GF-D8 (cell line): Measurements from ENCODE around the gene BCLAF3.

Source experiments
- DNase-seq: peaks from one replicate; lab custom pipeline; 2025; lab: John Stamatoyannopoulos, UW

Gene BCLAF3

DNA sequence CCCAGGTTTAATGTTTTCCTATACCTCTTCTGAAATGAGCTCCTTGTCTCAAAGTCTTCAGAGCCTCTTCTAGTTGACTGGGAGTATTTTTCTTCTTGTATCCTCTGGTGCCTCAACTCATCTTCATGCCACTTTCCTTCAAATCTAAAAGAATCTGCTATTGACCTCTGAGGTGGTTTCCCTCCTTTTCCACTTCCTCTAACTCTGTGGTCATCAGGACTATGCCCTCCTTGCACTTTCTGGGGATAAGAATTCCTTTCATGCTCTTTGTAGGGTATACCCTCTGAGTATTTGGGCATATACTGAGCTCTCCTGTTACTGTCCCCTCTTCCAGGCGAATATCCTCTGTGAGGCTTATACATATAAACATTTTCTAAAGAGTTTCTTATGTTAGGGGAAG lies 24.8 kb downstream of the BCLAF3 start:
- DNase-seq: no peak

DNA sequence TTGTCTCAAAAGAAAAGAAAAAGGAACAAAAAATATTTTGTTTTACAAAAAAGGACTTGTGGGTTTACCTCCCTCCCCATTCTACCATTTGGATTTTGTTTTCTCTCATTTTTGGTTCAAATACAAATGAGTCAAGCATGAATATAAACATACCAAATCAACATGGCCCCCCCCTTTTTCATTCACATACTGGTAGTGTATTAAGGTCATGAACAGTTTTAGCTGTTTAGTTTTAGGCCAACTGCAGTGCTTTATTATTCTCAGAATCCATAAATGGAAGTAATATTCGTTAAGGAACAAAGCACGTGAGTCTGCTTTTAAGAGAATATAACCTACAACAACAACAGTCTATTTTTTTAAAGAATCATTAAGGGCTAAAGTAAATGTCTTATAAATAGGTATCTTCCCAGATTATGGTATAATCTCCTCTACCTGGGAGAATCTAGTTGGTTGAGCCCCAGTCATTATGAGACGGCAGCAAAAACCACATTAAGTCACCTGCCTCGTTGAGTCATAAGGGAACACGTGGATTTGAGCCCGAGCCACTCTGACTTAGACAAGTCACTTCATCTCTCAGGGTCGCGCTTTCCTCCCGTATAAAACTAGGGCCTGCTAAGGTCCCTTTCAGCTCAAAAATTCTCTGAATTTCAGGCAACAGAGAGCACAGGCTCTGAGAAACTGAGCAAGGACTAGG lies 26.7 kb downstream of the BCLAF3 start:
- DNase-seq: no peak

DNA sequence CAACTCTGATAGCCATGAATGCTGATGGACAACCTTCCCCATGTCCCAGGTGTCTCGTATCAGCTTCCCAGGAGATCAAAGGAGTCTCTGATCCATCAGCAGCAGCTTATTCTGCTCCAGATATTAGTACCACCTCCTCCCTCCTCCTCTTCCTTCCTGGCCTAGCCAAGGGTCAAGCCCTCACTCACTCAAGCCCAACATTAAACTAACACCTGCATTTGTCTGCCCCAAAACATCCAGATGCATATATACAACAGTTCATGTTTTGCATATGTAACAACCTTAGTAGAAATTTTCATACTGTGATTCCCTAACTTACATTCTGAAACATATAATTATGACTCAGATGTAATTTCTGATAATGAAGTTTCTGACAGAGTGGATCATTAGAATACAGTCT lies 29.9 kb downstream of the BCLAF3 start:
- DNase-seq: no peak

DNA sequence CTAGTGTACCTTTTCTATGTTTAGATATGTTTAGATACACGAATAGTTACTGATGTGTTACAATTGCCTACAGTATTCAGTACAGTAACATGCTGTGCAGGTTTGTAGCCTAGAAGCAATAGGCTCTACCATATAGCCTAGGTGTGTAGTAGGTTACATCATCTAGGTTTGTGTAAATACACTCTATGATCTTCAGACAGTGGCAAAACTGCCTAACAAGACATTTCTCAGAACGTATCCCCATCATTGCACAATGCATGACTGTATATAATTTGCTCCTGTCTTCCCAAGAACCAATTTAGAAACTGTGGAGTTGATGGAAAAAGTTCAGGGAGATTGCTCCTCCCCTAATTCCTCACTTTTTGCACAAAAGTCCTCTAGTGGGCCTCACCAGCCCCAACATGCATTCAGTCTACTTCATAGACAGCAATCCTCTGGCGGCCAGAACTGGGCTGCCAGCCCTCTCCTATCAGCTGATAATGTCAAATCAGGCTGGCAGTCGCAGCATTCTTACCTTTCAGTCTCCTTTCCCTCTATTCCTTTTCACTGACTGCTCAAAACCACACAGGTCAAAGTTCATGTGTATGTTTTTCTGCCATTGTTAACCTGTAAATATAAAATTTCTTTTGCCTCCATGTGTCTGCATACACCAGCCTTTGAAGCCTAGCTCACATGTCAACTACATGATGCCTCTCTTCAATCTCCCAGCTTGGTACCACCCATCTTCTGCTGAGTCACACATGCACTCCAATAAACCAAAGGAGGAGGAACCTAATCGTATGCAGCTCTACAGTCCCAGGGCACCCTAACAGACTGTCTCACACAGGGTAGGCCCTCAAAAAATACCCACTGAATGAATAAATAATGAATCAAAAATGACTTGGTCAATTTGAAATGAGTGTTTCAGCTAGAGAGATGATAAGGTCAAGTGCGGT lies 32.0 kb downstream of the BCLAF3 start:
- DNase-seq: no peak

DNA sequence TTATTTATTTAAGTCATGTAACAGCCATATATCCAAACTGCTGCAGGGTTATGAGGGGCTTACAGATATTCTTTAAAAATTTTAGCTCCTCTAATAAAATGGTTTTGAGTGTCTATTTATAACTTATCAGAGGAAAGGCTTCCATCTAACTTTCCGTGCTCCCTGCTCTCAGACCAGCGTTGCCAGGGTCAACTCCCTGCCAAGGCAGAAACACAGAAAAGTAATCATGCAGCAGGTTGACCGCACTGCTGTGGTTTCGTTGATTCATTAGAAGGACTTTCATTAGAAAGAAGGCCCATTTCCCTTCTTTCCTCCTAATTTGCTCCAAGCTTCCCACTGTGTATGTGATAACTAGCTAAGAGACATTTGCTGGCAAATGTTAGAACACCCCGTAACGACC lies 33.9 kb downstream of the BCLAF3 start:
- DNase-seq: no peak

DNA sequence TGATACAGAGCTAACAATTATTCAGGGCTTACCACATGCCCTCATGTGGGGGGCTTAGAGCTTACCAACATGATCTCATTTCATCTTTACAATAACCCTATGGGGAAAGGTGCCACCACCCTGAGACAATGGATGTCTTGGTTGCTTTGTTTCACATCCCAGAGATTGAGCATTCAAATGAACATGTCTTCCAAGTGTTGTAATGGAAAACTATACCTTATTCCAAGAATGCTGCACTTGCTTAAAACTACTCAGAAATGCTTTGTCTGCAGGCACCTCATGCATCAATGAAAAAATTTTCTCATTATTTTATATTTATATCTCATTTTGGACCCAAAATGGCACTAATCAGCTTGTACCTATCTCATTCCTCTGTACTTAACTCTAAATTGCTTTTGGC lies 34.6 kb downstream of the BCLAF3 start:
- DNase-seq: no peak

DNA sequence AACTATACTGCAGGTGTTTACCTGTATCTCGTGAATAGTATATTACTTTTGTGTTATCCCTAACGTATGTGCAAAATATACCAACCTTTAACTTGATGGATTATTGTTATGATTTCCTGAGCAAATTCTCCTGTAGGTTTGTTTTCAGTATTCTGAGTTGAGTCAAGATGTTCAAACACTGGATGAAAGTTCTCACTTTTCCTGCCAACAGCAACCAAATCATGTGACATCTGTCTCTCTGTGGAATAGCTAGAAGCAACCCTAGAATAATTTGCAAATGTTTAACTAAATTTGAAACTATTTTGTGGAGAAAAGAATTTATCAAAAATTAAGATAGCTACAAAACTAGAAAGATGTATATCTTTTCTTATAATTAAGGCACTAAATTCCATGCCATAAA lies 35.6 kb downstream of the BCLAF3 start:
- no peak for DNase-seq

DNA sequence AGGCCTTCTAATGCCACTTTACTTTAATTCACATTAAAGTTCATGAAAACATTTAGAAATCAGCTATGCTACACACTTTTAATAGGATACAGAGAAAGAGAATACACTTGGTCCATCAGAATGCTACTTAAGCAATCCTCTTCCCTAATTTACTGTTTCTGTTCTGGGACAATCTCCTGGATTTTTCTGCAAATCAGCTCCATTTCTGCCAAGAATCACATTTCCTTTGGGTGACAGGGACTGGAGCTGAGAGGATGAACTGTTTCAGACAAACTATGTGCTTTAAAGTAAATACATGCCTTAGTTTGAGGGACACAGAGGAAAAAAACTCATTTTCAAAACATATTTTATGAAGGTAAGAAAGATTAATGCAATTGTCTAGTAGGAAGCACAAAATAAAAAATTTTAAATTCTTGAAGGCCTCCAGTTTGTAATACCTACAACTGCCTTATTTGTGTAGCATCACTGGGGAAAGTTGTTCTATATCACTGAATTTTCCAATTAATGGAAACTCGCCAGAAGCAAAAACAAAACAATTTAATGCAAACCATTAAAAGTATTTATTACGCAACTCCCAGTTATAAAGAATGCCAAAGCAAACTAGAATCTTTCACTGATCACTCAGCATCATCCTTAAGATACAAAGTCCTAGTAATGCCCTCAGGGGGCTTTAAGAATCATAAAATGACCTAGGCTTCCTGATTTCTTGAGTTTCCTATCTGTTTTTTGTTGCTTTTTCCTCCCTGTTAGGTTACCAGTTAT lies 36.3 kb downstream of the BCLAF3 start:
- no peak for DNase-seq

DNA sequence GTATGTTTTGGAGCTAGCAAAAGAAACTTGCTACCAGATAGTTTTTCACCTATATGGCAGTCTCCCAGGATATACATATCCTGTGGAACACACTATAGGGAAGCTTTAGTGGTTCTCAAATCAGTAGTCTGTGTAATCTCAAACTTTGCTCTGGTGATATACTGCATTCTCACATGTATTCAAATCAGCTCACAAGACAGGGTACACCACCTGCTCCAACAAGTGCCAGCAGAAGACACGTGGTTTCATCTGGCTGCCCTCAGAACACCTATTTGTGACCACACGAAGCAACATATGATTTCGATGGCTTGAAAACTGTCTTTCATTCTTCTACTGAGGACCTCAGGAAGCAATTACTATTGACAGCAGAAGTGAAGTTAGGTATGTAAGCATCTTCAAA lies 37.7 kb downstream of the BCLAF3 start:
- no peak for DNase-seq

DNA sequence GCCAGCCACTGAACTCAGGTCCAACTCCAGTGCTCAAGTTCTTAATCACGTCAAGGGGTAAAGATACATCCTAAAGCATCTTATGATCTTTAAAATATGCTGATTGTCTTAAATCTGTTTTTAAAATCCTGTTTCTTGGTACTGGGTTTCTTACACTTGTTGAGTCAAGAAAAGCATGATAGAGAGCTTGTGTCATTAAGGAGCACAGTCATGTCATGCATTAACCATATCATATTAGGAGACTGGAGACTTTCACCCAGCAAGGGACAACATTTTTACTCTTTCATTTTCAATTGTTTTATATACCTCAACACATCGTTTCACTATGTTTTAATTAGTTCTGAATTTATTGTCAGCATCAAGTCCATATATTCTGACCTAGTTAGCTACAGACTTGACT lies 41.5 kb downstream of the BCLAF3 start:
- no peak for DNase-seq

DNA sequence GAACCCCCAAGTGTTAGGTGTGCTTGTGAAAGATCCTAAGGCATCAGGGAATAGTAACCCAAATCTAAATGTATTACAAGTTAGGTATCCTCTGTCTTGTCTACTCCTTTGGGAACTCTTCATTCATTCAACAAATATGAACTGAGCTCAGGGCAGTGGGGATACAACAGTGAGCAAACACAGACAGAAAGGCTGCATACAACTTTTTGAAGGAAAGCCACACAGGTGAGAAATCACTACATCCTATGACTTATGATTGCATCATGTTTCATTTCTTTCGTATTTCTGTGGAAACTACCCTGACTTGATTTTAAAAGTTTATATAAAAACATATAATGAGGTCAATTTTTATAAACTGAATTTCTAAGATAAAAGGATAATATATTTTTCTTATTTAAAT lies 43.2 kb downstream of the BCLAF3 start:
- no peak for DNase-seq
